ENCODE measurements around the gene RESP18.

DNA sequence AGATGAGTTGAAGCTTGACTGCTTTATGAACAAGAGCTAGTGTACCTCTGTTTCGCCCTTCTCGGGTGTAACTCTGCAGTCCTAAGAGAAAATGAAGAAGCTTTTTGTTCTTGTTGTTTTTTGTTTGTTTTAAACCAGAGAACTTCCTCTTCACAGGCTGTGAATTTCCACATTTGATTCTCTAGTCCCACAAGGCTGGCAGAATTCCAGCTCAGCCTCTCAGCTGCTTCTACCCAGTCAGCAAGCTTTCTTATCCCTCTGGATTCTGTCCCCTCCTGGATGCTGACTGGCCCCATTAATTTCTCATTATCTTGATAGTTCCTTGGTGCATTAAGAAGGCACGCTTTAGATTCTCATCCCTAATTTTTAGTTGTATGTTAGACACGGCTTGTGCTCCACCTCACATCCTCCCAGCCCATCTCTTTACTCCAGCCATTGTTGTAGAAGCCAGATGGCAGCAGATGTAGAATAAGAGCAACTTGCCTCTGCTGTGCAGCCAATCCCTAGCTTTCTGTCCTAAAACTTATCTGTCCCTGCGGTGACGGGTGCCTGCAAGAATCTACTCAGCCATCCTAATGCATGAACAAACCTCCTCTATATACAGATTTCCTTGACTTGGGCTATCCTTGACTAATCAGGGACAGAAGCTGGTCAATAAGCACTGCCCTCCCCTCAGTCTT, 12.3 kb upstream of the RESP18 start:
- no peak for TF ChIP-seq CTCF (IDR thresholded peaks at IDR 0.05)
- peak in 1 of 2 donors; percentile 4 for TF ChIP-seq EP300 (IDR thresholded peaks at IDR 0.05)
- TF ChIP-seq POLR2A (IDR thresholded peaks at IDR 0.05) = no peak

All from tibial nerve (tissue), 4 donors.